Nephron progenitor cell (in vitro differentiated cells): ENCODE data around the gene ZCCHC13.
"Not testable (repeated sequence)": the region's sequence is repeated elsewhere in the genome, so short reads cannot be mapped to it uniquely, and the experiment has no call there.

Source experiments
- DNase-seq: peaks from one replicate; pipeline ENCODE4 v3.0.0; 2021
- H3K27ac Mint-ChIP-seq: 2 replicates; pipeline ENCODE4 v1.8.0; 2021; ENCODE audit warnings: mild to moderate bottlenecking, moderate library complexity, mixed read lengths
- H3K27me3 Mint-ChIP-seq: 2 replicates; pipeline ENCODE4 v1.8.0; 2021; ENCODE audit warnings: mild to moderate bottlenecking, low read depth, mixed read lengths; ENCODE audit not compliant: poor library complexity
- H3K36me3 Mint-ChIP-seq: 2 replicates; pipeline ENCODE4 v1.8.0; 2021; ENCODE audit warnings: low read depth, mixed read lengths
- H3K4me1 Mint-ChIP-seq: 2 replicates; pipeline ENCODE4 v1.8.0; 2021; ENCODE audit warnings: mixed read lengths
- H3K4me3 Mint-ChIP-seq: 2 replicates; pipeline ENCODE4 v1.8.0; 2021; ENCODE audit warnings: mild to moderate bottlenecking, moderate library complexity, mixed read lengths
- H3K9me3 Mint-ChIP-seq: 2 replicates; pipeline ENCODE4 v1.8.0; 2021; ENCODE audit warnings: mild to moderate bottlenecking, moderate library complexity, mixed read lengths
- TF ChIP-seq, protein P1 (sequence below): fragments of 200-600 bp; sonication (generic); IDR thresholded peaks from 2 replicates; pipeline ENCODE4 v1.5.0; 2021; ENCODE audit warnings: antibody characterized with exemption

ZCCHC13 gene

GRCh38 chrX:74324131-74324530 lies 20.2 kb downstream of the ZCCHC13 start:
- H3K4me1 Mint-ChIP-seq: peaks cover 7% of the 10 kb centered on the region
- DNase-seq: no peak
- H3K27ac Mint-ChIP-seq: no peak overlapping the region
- no peak overlapping the region for H3K4me3 Mint-ChIP-seq
- TF ChIP-seq, protein P1, sequence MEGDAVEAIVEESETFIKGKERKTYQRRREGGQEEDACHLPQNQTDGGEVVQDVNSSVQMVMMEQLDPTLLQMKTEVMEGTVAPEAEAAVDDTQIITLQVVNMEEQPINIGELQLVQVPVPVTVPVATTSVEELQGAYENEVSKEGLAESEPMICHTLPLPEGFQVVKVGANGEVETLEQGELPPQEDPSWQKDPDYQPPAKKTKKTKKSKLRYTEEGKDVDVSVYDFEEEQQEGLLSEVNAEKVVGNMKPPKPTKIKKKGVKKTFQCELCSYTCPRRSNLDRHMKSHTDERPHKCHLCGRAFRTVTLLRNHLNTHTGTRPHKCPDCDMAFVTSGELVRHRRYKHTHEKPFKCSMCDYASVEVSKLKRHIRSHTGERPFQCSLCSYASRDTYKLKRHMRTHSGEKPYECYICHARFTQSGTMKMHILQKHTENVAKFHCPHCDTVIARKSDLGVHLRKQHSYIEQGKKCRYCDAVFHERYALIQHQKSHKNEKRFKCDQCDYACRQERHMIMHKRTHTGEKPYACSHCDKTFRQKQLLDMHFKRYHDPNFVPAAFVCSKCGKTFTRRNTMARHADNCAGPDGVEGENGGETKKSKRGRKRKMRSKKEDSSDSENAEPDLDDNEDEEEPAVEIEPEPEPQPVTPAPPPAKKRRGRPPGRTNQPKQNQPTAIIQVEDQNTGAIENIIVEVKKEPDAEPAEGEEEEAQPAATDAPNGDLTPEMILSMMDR: no peak
- H3K9me3 Mint-ChIP-seq: no peaks in the 10 kb centered on the region
- H3K27me3 Mint-ChIP-seq: no peaks in the 10 kb centered on the region
- H3K36me3 Mint-ChIP-seq: no peaks in the 10 kb centered on the region

- Mint-ChIP-seq H3K27ac (no peak overlapping the region), H3K4me1 (peaks cover 7% of the 10 kb centered on the region), H3K9me3 (no peaks in the 10 kb centered on the region), H3K27me3 (no peaks in the 10 kb centered on the region), H3K36me3 (no peaks in the 10 kb centered on the region), H3K4me3 (no peak overlapping the region)
- DNase-seq: no peak
- TF ChIP-seq, protein P1: no peak
These were observed 21.4 kb downstream of the ZCCHC13 start for GRCh38 chrX:74325130-74326059.

DNA sequence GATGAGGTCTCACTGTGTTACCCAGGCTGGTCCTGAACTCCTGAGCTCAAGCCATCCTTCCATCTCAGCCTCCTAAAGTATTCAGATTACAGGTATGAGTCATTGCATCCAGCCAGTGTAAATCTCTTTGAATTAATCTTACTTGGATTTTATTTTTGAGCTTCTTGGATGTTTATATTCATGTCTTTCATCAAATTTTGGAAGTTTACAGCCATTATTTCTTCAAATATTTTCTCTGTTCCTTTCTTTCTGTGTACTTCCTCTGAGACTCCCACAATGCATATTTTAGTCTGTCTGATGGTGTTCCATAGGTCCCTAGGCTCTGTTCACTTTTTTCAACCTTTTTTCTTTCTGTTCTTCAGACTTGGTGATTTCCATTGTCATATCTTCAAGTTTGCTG lies 34.9 kb downstream of the ZCCHC13 start:
- Mint-ChIP-seq H3K36me3 (peaks cover 17% of the 10 kb centered on the region), H3K27me3 (peaks cover 3% of the 10 kb centered on the region), H3K4me3 (no peak overlapping the region), H3K4me1 (peaks cover 6% of the 10 kb centered on the region), H3K27ac (no peak overlapping the region), H3K9me3 (peaks cover 80% of the 10 kb centered on the region)
- DNase-seq: no peak
- TF ChIP-seq, protein P1: no peak

DNA sequence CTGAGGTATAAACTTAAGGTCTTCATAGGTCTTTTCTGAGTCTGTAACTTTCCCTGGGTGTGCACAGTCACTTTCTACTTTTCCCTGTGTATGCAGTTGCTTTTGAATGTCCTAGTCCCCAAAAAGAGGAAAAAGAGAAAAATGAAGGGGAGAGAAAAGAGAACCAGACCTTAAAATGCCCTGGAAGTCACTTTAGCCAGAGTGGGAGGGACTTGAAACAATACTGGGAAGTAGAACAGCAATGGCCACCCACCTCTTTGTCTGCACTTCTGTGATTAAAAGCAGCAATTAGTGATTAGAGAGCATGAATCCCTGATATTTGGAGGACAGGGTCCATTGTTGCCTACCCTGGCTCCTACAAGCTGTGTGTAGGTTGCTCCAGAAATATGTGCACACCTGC lies 36.1 kb downstream of the ZCCHC13 start:
- Mint-ChIP-seq H3K27ac (no peak overlapping the region), H3K4me1 (peaks cover 8% of the 10 kb centered on the region), H3K36me3 (peaks cover 20% of the 10 kb centered on the region), H3K4me3 (no peak overlapping the region), H3K27me3 (peaks cover 3% of the 10 kb centered on the region), H3K9me3 (peaks cover 85% of the 10 kb centered on the region)
- DNase-seq: no peak
- TF ChIP-seq, protein P1: no peak

DNA sequence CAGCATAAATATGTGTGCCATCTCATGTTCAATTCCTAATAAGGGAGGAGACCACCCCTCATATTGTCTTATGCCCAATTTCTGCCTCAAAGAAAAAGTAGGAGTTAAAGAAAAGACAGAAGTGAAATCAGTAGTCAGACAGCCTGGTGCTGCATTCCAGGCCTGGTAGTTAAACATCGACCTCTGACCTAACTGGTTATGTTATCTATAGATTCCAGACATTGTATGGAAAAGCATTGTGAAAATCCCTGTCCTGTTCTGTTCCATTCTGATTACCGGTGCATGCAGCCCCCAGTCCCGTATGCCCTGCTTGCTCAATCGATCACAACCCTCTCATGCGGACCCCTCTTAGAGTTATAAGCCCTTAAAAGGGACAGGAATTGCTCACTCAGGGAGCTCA lies 38.2 kb downstream of the ZCCHC13 start:
- Mint-ChIP-seq H3K36me3 (peaks cover 20% of the 10 kb centered on the region), H3K9me3 (peaks cover 69% of the 10 kb centered on the region), H3K27ac (peak overlapping the region; percentile 18)
- not testable (repeated sequence) for H3K27me3 Mint-ChIP-seq, DNase-seq, H3K4me1 Mint-ChIP-seq, H3K4me3 Mint-ChIP-seq

- Mint-ChIP-seq H3K9me3 (peaks cover 57% of the 10 kb centered on the region), H3K27me3 (no peaks in the 10 kb centered on the region), H3K4me3 (no peak overlapping the region), H3K27ac (peak overlapping the region; percentile 12), H3K4me1 (peaks cover 8% of the 10 kb centered on the region), H3K36me3 (peaks cover 20% of the 10 kb centered on the region)
- TF ChIP-seq, protein P1: peak; percentile 56
- peak; percentile 34 for DNase-seq
These were observed 39.6 kb downstream of the ZCCHC13 start for GRCh38 chrX:74343343-74344279.
